A549 (cell line): ENCODE data around the gene TRIM15. TPM values are rescaled to one million over a fixed set of nuclear protein-coding genes. Genes with fewer than 3 reads are reported as not detected.
"Not testable (repeated sequence)": the region's sequence is repeated elsewhere in the genome, so short reads cannot be mapped to it uniquely, and the experiment has no call there.

Experiments
- ATAC-seq, 2 experiments: fragments of 200-7000 bp in 1 of 2; fragments of >200 bp in 1 of 2; cut with Nextera tagmentation in 1 of 2; cut with Tn5 transposase in 1 of 2; 3 replicates each; pipeline versions ENCODE4 v1.8.0 to v1.9.1; 2018 to 2020; ENCODE audit warnings: mild to moderate bottlenecking in 1 of 2, moderate library complexity in 1 of 2
- CTCF ChIA-PET: fragments of 300-600 bp; sonication (Branson Sonifier 250); formaldehyde crosslinking; extraction: SDS; loops from one replicate; lab custom pipeline; 2021; ENCODE audit warnings: antibody characterized with exemption, inconsistent platforms; lab: Yijun Ruan, JAX
- POLR2A ChIA-PET: fragments of 350-600 bp; formaldehyde crosslinking; extraction: SDS; loops from one replicate; lab custom pipeline; 2021; ENCODE audit warnings: antibody characterized with exemption, inconsistent platforms; lab: Yijun Ruan, JAX
- DNase-seq, 2 experiments: peaks; one replicate each; pipeline versions ENCODE4 v3.0.0 to v3.0.0-alpha.2; 2011 to 2016; ENCODE audit warnings: low read depth in 1 of 2, low spot score in 1 of 2
- FAIRE-seq: peaks from 2 replicates; lab custom pipeline; 2011; peaks lifted over from hg19 to GRCh38; lab: Jason Lieb, UNC
- H3K27ac ChIP-seq, 2 experiments: fragments of >200 bp; sonication (Bioruptor Twin); formaldehyde crosslinking; 3 replicates each; pipeline ENCODE4 v1.5.1; 2016 to 2017
- H3K4me1 ChIP-seq: fragments of >200 bp; sonication (Bioruptor Twin); formaldehyde crosslinking; 3 replicates; pipeline ENCODE4 v1.6.1; 2016
- H3K4me2 ChIP-seq: fragments of >200 bp; sonication (Bioruptor Twin); formaldehyde crosslinking; 3 replicates; pipeline ENCODE4 v1.6.1; 2016
- H3K4me3 ChIP-seq: fragments of >200 bp; sonication (Bioruptor Twin); formaldehyde crosslinking; 3 replicates; pipeline ENCODE4 v1.5.1; 2016
- H3K9me3 ChIP-seq: fragments of >200 bp; sonication (Bioruptor Twin); formaldehyde crosslinking; 3 replicates; pipeline ENCODE4 v1.6.1; 2016
- BHLHE40 ChIP-seq: IDR thresholded peaks from 2 replicates; pipeline ENCODE4 v1.6.1; 2012; ENCODE audit warnings: low read depth, low read length, inconsistent platforms
- CHD4 ChIP-seq: fragments of 200-600 bp; sonication (generic); IDR thresholded peaks from 2 replicates; pipeline ENCODE4 v1.6.1; 2016; ENCODE audit warnings: antibody characterized with exemption, mild to moderate bottlenecking, borderline replicate concordance
- EHMT2 ChIP-seq: fragments of 200-600 bp; sonication (generic); IDR thresholded peaks from 2 replicates; pipeline ENCODE4 v1.6.1; 2016; ENCODE audit warnings: antibody characterized with exemption, low read depth, mild to moderate bottlenecking, moderate library complexity
- EP300 ChIP-seq, 2 experiments: fragments of >200 bp; sonication (Bioruptor Twin); formaldehyde crosslinking; IDR thresholded peaks; 2 replicates in 1 of 2; 3 replicates in 1 of 2; pipeline ENCODE4 v1.6.1; 2016 to 2017
- FOSB ChIP-seq: fragments of 250-450 bp; sonication (Bioruptor Pico); IDR thresholded peaks from 2 replicates; pipeline ENCODE4 v1.5.0; 2020; ENCODE audit warnings: mild to moderate bottlenecking, moderate library complexity
- FOSL2 ChIP-seq, 2 experiments: fragments of 450-650 bp in 1 of 2; fragments of >200 bp in 1 of 2; sonication (Bioruptor Twin) in 1 of 2; formaldehyde crosslinking; IDR thresholded peaks; 2 replicates each; pipeline versions ENCODE4 v1.5.0 to v1.6.1; 2016 to 2020; ENCODE audit warnings: mild to moderate bottlenecking in 1 of 2, moderate library complexity in 1 of 2
- HDAC2 ChIP-seq: fragments of 200-600 bp; sonication (generic); IDR thresholded peaks from 2 replicates; pipeline ENCODE4 v1.6.1; 2016
- HOXB5 ChIP-seq: fragments of 250-450 bp; sonication (Bioruptor Pico); IDR thresholded peaks from 2 replicates; pipeline ENCODE4 v1.5.0; 2020; ENCODE audit warnings: mild to moderate bottlenecking, moderate library complexity
- JUNB ChIP-seq: fragments of >200 bp; sonication (Bioruptor Twin); formaldehyde crosslinking; IDR thresholded peaks from 2 replicates; pipeline ENCODE4 v1.6.1; 2016
- KDM5A ChIP-seq: fragments of 200-600 bp; sonication (generic); IDR thresholded peaks from 2 replicates; pipeline ENCODE4 v1.6.1; 2016; ENCODE audit warnings: antibody characterized with exemption, mild to moderate bottlenecking
- NFE2L2 ChIP-seq: fragments of 150-350 bp; conservative IDR thresholded peaks from 2 replicates; pipeline ENCODE4 v1.6.1; 2014; ENCODE audit warnings: low read length
- NR3C1 ChIP-seq: fragments of >200 bp; sonication (Bioruptor Twin); formaldehyde crosslinking; IDR thresholded peaks from 3 replicates; pipeline ENCODE4 v1.6.1; 2017
- RARB ChIP-seq: fragments of 250-450 bp; sonication (Bioruptor Pico); IDR thresholded peaks from 2 replicates; pipeline ENCODE4 v1.8.0; 2021; ENCODE audit warnings: mild to moderate bottlenecking, moderate library complexity
- RNF2 ChIP-seq: fragments of 200-600 bp; sonication (generic); IDR thresholded peaks from 2 replicates; pipeline ENCODE4 v1.6.1; 2016; ENCODE audit warnings: low read depth, mild to moderate bottlenecking, antibody characterized with exemption, moderate library complexity, borderline replicate concordance
- ZFP36 ChIP-seq: fragments of 450-650 bp; IDR thresholded peaks from 2 replicates; pipeline ENCODE4 v1.6.1; 2014; ENCODE audit warnings: borderline replicate concordance; ENCODE audit not compliant: partially characterized antibody
- WGBS: methylation state at CpG from one replicate; pipeline ENCODE4 v1.1.6; 2017; ENCODE audit errors: missing lambda C conversion rate; 5-methylcytosine and 5-hydroxymethylcytosine counted together
- polyA plus RNA-seq, 4 experiments: library from polyadenylated mRNA; depleted of rRNA in 3 of 4; stranded (reverse); fragments of >200 nt; fragmentation: RNase III in 1 of 4; extraction: RNeasy Plus Mini Kit Qiagen cat#74134 plus additional on column Dnase treatment in 1 of 4; gene quantifications; 2 replicates in 3 of 4; 3 replicates in 1 of 4; pipeline ENCODE4 v1.2.3, GENCODE V29; 2011 to 2017
- TF ChIP-seq, protein P1 (sequence below): IDR thresholded peaks from 2 replicates; pipeline ENCODE4 v1.6.1; 2012
- TF ChIP-seq, protein P2 (sequence below): fragments of >200 bp; sonication (Bioruptor Twin); formaldehyde crosslinking; IDR thresholded peaks from 3 replicates; pipeline ENCODE4 v1.6.1; 2016
- TF ChIP-seq, protein P3 (sequence below): fragments of >200 bp; sonication (Bioruptor Twin); formaldehyde crosslinking; IDR thresholded peaks from 3 replicates; pipeline ENCODE4 v1.5.1; 2016

TRIM15 gene
- polyA plus RNA-seq, 2 of the 4 experiments (the other 2 are of a cell fraction): 0.09 to 0.37 TPM

DNA sequence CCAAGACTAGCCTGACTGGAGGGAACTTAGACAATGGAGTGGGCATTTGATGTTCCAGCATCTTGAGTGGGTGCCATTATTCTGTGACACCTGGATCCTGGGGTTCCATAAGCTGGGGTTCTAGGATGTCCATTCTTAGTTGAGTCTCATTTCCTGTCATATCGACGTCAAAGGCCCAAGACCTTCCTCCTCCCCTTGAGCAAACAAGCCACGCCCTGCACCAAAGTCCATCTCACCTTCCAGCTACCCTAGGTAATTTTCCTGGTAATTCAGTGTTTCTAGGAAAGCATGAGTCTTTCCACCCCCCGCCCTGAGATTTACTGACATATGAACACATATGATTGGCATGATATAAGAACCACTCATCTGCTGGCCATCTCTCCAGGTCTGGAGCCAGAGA lies 27.6 kb upstream of the TRIM15 start, which contains the start of gene TRIM40:
Gene TRIM40 (plus strand): TSS at position 384 of the 400 bp plus-strand sequence. CDS start 897 bp downstream, outside the sequence.
- DNase-seq (peak in 1 of 2 experiments; percentile 39), ATAC-seq (no peak), FAIRE-seq (no peak)
- peaks cover 8% of the 10 kb centered on the region for H3K4me1 ChIP-seq
- POLR2A ChIA-PET: no interaction called here
- CTCF ChIA-PET: interaction anchor here (1.4 to 17.3 kb wide), 3 partner anchors 9 to 27 kb away, joined by 4 to 353 read pairs (median 5); partner anchors contain the start of gene TRIM31
- H3K4me3 ChIP-seq: no peak within 1 kb of the TSS
- 25% methylated on average over 3 of the region's 4 CpGs for WGBS
- no peak for TF ChIP-seq FOSB (CRISPR knock-in tag)
- TF ChIP-seq BHLHE40: no peak
- TF ChIP-seq RNF2: no peak
- TF ChIP-seq HDAC2: no peak
- TF ChIP-seq JUNB: no peak
- TF ChIP-seq ZFP36: no peak
- TF ChIP-seq, protein P1, sequence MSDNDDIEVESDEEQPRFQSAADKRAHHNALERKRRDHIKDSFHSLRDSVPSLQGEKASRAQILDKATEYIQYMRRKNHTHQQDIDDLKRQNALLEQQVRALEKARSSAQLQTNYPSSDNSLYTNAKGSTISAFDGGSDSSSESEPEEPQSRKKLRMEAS: no peak
- TF ChIP-seq NFE2L2: no peak
- TF ChIP-seq NR3C1: no peak
- TF ChIP-seq FOSL2 (IDR thresholded peaks at IDR 0.05): no peak
- no peak for TF ChIP-seq FOSL2 (CRISPR knock-in tag; IDR thresholded peaks at IDR 0.05)
- TF ChIP-seq, protein P2, sequence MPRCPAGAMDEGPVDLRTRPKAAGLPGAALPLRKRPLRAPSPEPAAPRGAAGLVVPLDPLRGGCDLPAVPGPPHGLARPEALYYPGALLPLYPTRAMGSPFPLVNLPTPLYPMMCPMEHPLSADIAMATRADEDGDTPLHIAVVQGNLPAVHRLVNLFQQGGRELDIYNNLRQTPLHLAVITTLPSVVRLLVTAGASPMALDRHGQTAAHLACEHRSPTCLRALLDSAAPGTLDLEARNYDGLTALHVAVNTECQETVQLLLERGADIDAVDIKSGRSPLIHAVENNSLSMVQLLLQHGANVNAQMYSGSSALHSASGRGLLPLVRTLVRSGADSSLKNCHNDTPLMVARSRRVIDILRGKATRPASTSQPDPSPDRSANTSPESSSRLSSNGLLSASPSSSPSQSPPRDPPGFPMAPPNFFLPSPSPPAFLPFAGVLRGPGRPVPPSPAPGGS: no peak
- no peak for TF ChIP-seq EP300 (IDR thresholded peaks at IDR 0.05)
- no peak for TF ChIP-seq EHMT2
- no peak for TF ChIP-seq RARB (CRISPR knock-in tag)
- TF ChIP-seq, protein P3, sequence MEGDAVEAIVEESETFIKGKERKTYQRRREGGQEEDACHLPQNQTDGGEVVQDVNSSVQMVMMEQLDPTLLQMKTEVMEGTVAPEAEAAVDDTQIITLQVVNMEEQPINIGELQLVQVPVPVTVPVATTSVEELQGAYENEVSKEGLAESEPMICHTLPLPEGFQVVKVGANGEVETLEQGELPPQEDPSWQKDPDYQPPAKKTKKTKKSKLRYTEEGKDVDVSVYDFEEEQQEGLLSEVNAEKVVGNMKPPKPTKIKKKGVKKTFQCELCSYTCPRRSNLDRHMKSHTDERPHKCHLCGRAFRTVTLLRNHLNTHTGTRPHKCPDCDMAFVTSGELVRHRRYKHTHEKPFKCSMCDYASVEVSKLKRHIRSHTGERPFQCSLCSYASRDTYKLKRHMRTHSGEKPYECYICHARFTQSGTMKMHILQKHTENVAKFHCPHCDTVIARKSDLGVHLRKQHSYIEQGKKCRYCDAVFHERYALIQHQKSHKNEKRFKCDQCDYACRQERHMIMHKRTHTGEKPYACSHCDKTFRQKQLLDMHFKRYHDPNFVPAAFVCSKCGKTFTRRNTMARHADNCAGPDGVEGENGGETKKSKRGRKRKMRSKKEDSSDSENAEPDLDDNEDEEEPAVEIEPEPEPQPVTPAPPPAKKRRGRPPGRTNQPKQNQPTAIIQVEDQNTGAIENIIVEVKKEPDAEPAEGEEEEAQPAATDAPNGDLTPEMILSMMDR: no peak
- no peak for TF ChIP-seq KDM5A
- TF ChIP-seq CHD4: no peak
- TF ChIP-seq HOXB5 (CRISPR knock-in tag): no peak
- H3K27ac ChIP-seq: no peak within 1 kb of the TSS
- H3K4me2 ChIP-seq: peak within 1 kb of the TSS; percentile 28; the same call in 2 of the 3 replicates
- H3K9me3 ChIP-seq: no peaks in the 10 kb centered on the region

DNA sequence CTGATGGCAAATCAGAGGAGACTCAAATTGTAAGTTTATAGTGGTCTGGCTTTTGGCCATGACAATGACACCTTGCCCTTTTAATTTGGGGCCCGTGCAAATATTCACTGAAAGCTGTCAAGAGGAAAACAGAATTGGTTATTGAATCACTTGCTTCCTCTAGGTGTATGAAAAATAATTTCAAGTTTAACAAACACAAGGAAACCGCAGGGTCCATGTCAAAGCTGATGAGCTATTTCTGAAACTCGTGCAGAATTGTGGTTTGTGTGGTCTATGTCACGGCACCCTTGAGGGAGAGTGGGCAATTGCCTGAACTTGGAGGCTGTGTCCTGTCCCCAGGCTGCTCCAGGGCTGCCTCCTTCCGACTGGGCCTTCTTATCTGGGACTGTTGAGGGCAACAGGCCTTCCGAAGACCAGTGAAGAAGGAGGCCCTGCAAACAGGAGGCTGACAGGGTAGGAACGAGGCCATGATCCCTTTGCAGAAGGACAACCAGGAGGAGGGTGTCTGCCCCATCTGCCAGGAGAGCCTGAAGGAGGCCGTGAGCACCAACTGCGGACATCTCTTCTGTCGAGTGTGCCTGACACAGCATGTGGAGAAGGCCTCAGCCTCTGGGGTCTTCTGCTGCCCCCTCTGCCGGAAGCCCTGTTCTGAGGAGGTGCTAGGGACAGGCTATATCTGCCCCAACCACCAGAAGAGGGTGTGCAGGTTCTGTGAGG lies 26.6 kb upstream of the TRIM15 start:
- TF ChIP-seq EP300 (IDR thresholded peaks at IDR 0.05): no peak
- TF ChIP-seq, all 56 proteins: peak for 0

DNA sequence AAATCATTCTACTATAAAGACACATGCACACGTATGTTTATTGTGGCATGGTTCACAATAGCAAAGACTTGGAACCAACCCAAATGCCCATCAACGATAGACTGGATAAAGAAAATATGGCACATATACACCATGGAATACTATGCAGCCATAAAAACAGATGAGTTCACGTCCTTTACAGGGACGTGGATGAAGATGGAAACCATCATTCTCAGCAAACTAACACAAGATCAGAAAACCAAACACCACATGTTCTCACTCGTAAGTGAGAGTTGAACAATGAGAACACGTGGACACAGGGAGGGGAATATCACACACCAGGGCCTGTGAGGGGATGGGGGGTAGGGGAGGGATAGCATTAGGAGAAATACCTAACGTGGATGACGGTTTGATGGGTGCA lies 23.1 kb upstream of the TRIM15 start:
- CTCF ChIA-PET: interaction anchor here (1.7 kb wide), 1 partner anchor 10 kb away, joined by 8 read pairs; no protein-coding TSS in a partner anchor
- H3K27ac ChIP-seq, H3K4me2 ChIP-seq, POLR2A ChIA-PET, H3K4me3 ChIP-seq, DNase-seq, ATAC-seq, H3K9me3 ChIP-seq, FAIRE-seq, H3K4me1 ChIP-seq: not testable (repeated sequence)
- 36% methylated on average over 8 of the region's 8 CpGs for WGBS

More for the DNA sequence above, 26.6 kb upstream of the TRIM15 start:
- POLR2A ChIA-PET: no interaction called here
- WGBS: 70% methylated on average over 9 of the region's 11 CpGs
- H3K4me3 ChIP-seq: no peak overlapping the region
- H3K27ac ChIP-seq: no peak overlapping the region
- FAIRE-seq: no peak
- CTCF ChIA-PET: interaction anchor here (1.4 to 17.3 kb wide), 2 partner anchors 10 to 28 kb away, joined by 5 to 353 read pairs; partner anchors contain the start of gene TRIM31
- H3K4me1 ChIP-seq: peaks cover 6% of the 10 kb centered on the region; the same call in 1 of the 3 replicates
- ATAC-seq: no peak
- H3K4me2 ChIP-seq: no peak overlapping the region
- no peak for DNase-seq
- H3K9me3 ChIP-seq: no peaks in the 10 kb centered on the region
